GM12801 (cell line): ENCODE measurements around the gene LAMP5.

Experiments used
- CTCF ChIP-seq: IDR thresholded peaks from one replicate; pipeline ENCODE4 v1.5.1; 2011; ENCODE audit warnings: control low read depth; ENCODE audit not compliant: insufficient read length; ENCODE audit errors: extremely low read depth

LAMP5 gene

GRCh38 chr20:9535449-9535848 lies 21.1 kb downstream of the LAMP5 start:
- TF ChIP-seq CTCF, result no peak

- TF ChIP-seq CTCF, result no peak
These were observed 28.8 kb downstream of the LAMP5 start for GRCh38 chr20:9543214-9543613.

- TF ChIP-seq CTCF, result no peak
These were observed 35.9 kb downstream of the LAMP5 start for GRCh38 chr20:9550283-9550682.

GRCh38 chr20:9550871-9551270 lies 36.5 kb downstream of the LAMP5 start:
- no peak for TF ChIP-seq CTCF

GRCh38 chr20:9551808-9552550 lies 37.6 kb downstream of the LAMP5 start:
- no peak for TF ChIP-seq CTCF

GRCh38 chr20:9555781-9556180 lies 41.4 kb downstream of the LAMP5 start:
- no peak for TF ChIP-seq CTCF

GRCh38 chr20:9557411-9557810 lies 43.0 kb downstream of the LAMP5 start:
- TF ChIP-seq CTCF, result no peak
